Stimulated activated CD8-positive, alpha-beta memory T cell treated with anti-CD3 and anti-CD28 coated beads, Interleukin-15, amount 100 ng/mL, for 48 hours (primary cell): ENCODE data around the gene BRMS1L.

Experiments
- DNase-seq, 2 donors: peaks; one replicate each; pipeline ENCODE4 v3.0.0-alpha.2; 2020; ENCODE audit warnings: low read depth in 2 of 2

Gene BRMS1L

DNA sequence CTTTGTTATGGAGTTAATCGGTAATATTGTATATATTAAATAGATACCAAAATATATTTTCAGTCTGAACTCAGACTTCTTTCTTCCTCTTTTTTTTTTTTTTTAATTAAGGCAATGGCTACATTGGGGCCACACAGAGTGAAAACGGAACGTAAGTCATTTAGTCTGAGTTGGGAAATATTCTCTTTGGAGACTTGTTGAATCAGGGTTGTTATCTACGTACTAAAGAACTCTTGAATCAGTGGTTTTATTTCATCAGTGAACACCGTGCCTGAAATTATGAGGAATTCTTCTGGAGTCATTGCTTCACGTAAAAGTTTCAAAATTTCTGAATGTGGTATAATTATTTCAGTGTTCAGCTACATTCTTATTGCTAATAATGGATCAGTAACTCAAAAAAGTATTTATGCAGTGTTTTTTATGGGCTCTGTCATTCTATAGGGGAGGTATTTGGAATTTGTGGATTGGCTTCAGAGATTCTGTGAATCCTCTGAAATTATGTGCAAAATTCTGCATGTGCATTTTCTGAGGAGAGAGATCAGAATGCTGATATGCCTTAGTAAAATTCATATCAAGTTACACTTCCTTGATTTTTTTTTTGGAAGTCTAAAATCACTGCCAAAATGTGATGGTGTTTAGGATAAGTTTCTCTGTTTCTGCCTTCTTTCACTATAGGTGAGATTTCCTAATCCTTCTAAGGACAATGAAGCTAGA is 39.6 kb downstream of the BRMS1L start:
- DNase-seq, result no peak

DNA sequence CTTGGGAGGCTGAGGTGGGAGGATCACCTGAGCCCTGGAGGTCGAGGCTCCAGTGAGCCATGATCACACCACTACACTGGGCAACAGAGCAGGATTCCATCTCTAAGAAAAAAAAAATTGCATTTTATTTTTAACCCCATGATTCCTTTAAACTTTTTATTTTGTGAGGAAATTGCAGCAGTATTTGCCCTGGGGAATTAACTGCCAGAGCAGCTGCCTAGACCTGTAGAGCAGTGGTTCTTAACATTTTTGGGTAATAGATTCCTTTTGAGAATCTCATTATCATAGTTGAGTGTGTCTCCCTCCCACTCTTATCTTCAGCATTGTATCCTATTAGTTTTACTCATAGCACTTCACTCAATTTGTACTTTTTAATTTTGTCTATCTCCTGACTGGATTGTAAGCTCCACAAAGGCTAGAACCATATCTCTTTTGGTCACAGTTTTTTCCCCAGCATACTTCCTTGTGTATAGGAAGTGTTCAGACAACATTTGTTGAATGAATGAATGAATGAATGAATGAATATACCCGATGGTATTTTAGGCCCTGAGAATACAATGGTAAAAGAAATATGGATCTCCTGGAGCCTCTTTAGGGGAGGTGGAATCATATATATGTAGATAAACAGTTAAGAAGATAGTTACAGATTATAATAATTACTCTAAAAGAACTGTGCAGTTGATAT is 40.6 kb downstream of the BRMS1L start:
- no peak for DNase-seq

DNA sequence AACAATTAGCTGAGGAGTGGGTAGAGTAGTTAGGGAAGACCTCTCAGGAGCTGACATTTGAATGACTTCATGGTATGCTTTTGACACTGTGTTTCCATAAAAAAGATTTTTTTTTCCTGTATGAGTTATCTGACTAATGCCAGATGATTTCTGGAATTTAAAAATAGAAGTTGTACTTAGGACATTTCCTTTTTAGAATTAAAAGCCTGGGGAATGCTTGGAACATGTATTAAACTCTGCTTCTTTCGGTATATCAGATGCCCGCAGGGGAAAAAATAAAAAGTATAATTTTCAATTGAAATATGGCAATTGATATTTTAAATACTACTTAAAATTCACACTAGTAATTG is 41.1 kb downstream of the BRMS1L start:
- no peak for DNase-seq

DNA sequence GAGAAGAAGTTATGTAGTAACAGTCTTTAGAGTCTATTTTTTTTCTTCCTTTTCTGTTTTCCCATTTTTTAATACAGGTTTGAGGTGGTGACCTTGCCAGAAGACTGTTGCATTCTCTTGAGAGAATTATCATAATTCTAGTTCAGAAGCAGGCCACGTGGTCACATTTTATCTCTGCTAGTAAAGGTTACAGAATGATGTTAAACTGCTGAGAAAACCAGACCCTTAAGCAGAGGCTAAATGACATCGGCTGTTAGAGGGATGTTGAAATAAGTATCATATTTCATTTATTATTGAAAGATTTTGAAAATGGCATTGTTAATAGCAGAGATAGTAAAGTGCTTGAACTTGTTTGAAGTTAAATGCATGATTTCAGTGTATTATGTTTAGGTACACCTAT is 49.2 kb downstream of the BRMS1L start:
- no peak for DNase-seq

DNA sequence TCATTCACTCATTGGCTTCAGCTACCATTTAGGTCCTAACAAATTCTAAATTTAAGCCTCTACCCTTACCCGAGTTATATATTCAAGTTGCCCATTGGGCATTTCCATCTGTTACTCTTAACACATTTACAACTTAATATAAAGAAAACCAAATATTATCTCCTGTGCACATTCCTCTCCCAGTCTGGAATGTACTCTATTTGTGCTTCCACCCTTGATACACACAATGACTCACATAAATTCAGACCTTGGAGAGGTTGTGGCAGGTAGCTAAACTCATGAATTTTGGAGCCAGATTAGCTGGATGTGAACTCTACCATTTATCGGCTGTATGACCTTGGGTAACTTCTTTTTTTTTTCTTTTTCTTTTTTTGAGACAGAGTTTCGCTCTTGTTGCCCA is 51.1 kb downstream of the BRMS1L start:
- no peak for DNase-seq

DNA sequence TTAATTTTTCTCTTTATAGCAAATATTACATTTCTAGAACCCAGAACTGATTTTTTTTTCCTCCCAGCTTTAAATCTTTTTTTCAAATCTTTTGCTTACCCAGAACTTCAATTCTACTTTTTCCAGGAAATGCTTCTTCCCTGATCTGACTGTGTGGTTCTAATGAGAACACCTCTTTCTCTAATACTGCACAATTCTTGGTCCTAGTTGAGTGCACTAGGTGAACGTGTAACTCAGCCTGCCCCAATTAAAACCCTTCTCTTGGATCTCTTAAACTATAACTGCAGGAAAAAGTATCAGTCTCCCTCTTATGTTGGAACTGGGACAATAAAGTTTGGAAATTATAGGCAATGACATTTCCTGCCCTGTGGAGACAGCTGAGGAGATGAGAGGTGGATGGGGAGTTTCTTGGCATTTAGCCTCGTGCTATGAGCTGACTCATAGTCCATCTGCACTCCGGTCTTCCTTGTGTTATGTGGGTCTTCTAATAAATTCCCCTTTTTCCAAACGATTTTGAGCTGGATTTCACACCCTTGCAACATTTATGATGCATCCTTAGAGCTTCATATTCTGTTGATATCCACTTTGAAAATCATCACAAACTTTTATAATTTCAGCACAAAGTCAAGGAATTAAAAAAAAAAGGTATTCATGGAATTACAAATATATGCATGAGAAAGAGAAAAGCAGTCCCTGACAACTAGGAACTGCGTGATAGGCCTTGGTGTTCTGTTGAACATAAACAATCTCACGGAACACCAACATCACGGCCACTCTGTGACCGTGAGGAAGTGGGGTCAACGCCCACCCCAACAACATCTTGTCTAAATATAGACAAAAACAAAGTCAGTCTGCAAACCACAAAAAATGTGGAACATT is 52.4 kb downstream of the BRMS1L start:
- no peak for DNase-seq

DNA sequence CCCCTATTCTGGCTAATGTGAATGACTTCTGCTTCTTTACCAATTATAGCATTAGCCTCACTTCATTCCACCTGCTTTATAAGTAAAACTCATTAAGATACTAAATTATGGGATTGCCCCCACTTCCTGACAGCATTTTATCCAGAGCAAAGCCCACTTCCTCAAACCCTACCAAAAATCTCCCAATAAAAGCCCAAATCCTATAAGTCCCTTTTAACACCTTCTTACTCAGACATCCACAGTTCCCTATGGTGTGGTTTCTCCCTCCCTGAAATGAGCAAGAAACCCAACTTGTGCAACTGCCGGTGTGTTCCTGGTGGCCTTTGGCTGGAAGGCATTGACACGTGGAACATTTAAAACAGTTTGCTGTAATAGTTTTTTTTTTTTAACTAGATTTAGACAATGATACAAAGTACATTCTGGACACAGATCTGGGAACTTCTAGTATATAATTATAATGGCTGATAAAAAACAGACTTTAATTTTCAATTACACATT is 53.1 kb downstream of the BRMS1L start:
- no peak for DNase-seq

DNA sequence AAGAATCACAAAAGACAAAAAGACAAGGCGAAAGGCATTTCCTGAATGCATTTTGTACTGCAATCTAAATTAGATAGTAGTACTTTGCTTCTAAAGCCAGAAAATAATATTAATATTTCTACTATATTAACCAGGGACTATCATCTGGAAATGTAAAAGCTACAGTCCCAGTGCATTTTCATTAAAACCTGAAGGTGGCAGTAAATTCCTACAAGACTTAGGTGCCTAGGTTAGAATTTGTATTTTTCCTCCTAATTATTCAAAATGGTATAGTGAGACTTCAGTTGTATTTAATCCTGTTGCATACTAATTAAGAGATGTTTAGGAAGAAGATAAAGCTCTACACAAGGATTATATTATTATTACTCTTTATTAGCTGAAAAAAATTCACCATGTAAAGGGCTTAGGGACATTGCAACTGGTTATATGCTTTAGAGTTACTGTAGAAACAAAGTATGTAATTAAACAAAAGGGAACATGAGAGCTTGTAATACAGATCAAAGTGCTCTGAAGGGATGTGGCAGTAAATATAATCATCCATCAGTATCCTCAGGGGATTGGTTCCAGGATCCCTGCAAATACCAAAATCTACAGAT is 53.6 kb downstream of the BRMS1L start:
- no peak for DNase-seq

DNA sequence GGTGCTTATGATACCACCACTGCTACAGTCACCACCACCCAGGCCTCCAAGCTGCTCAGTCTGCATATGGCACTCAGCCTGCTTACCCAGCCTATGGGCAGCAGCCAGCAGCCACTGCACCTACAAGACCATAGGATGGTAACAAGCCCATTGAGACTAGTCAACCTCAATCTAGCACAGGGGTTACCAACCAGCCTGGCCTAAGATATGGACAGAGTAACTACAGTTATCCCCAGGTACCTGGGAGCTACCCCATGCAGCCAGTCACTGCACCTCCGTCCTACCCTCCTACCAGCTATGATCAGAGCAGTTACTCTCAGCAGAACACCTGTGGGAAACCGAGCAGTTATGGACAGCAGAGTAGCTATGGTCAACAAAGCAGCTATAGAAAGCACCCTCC is 55.1 kb downstream of the BRMS1L start:
- DNase-seq, result no peak

DNA sequence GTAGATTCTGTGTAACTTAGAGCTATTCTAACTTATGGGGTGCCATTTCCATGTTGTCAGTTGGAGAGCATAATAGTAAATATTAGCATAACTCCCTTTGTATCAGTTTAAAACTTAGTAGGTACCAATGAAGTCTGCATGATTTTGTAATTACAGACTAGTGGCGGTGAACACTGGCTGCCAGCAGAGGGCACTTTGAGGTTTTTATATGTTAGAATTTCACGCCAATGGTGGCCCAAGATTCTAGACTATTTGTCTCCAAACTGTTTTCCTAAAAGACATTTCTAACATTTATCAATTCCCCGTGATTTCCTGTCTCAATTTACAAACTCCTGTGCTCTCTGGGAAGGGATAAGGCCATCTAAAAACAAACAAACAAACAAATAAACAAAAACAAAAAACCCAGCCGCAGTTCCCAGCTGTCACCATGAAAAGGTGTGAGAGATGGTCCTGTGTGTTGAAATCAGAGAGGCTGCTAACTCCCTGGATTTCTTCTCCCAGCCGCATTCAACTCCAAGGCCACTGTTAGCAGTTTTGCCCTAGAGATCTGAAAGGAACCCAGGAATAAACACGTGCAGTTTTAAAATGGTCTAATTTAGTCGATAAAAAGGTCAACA is 57.6 kb downstream of the BRMS1L start:
- no peak for DNase-seq

DNA sequence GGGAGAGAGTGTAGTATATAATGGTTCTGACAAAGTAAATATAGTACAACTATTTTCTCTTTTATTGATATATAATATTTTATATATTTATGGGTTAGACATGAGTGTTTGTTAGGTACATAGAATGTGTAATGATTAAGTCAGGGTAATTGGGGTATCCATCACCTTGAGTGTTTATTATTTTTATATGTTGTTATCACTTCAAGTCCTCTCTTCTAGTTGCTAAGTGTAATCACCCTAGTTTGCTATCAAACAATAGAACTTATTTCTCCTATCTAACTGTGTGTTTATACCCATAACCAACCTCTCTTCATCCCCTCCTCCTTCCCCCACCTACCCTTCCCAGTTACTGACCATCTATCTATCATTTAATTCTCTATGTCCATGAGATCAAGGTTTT is 64.2 kb downstream of the BRMS1L start:
- no peak for DNase-seq

DNA sequence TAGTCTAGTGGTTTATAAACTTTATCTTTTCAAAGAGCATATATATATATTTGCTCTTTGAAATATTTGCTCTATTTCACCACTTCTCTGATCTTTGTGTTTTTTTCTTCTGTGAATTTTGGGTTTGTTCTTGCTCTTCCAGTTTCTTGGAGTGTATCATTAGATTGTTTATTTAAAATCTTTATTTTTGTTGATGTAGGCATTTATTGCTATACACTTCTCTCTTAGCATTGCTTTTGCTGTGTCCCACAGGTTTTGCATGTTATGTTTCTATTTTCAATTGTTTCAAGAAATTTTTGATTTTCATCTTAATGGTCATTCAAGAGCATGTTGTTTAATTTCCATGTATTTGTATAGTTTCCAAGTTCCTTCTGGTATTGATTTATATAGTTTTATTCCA is 69.1 kb downstream of the BRMS1L start:
- no peak for DNase-seq

DNA sequence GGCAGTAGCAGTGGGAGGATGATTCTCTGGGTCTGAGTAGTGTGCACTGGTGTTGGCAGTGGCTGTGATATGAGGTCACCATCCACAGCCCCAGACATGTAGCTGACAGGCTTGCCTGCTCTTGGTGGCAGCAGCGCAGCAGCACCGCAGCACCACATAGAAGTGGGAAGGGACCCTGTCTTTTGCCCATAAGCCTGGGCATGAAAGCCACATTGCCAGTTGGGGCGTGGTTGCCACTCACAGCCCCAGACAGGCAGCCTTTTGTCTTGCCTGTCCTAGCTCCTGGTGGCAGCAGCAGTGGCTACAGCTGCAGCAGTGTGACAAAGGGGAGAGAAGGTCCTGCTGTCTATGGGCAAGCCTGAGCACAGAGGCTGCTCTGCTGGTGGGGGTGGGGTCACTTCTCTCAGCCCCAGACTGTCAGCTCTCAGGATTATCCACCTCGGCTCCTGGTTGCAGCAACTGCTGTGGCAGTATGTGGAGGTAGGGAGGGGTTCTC is 71.5 kb downstream of the BRMS1L start:
- DNase-seq, result no peak

DNA sequence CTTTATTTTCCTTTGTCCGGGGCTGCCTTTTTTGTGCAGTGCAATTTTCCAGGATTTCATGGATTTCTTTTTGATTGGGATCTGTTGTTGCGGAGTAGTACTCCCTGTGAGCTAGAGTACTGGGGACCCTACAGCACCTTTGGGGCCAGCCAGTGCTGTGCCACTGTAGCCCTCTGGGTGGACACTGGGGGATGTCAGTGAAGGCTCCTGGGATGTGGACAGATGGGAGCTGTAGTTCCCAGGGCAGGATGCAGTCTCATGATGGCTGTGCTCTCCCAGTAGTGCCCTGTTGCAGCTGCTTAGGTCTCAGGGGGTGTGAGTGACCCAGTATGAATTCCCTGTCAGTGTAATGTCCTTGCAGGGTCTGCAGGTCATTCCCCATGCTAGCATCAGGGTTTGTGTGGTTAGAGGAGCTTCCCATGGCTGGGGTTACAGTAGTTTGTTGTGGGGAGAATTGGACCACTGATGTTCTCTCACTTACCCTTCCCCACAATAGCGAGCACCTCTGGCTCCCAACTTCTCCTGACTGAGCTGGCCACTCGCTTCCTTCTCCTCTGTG is 72.2 kb downstream of the BRMS1L start:
- no peak for DNase-seq

DNA sequence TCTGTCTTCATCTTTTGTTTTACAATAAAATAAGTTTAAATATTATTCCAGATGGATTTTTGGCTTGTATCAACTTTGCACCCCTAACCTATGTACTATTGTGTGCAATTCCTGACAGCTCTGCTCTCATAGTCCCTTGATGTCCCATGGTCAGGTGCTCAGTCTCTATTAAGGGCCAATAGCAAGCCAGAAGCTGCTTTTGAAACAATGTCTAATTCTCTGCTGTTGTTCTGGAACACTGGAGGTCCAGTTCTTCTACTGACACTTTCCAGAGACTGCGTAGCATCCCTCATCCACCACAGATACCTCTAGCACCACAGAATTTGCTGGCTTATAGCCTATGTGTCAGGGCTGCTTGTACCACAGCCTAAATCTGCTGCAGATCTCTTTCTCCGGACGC is 74.6 kb downstream of the BRMS1L start:
- no peak for DNase-seq

DNA sequence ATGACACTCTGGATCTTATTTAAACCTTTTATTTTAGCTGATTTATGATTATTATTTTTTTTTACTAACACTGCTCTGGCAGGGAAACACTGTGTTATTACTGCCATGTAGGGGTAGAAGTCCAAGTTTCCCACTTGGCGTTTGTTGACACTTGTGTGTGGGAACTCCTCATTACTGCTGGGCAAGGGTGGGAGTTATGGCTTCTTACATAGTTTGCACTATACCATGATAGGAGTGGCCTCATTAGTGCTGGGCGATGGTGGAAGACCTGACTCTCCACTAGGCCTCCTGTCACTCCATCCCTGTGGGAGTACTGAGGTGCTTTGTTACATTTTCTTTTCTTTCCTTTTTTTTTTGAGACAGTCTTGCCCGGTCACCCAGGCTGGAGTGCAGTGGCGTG is 83.5 kb downstream of the BRMS1L start:
- no peak for DNase-seq

DNA sequence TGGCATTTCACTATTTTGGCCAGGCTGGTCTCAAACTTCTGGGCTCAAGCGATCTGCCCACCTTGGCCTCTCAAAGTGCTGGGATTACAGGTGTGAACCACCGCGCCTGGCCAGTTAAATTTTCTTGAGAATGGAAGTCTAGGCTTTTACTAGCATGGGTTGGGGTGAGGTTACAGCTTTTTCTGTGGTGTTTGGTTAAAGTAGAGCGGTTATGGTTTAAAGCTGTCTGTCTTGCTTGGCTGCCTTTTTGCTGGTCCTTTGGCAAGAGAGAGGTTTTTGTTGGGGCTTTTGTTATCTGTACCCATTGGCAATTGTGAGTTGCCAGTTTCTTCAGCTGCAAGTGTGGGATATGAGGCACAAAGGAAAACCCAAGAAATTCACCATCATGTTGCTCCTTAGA is 84.1 kb downstream of the BRMS1L start:
- no peak for DNase-seq

DNA sequence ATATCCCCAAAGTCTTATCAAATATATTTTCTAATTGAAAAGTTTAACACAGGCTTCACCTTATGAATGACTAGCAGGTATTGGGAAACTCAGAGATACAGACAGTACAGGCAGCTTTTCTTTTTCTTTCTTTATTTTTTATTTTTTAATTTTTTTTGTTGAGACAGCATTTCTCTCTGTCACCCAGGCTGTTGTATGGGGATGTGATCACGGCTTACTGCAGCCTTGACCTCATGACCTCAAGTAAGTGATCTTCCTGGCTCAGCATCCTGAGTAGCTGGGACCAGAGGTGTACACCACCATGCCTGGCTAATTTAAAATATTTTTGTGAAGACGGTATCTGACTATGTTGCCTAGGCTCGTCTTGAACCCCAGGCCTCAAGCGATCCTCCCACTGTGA is 85.0 kb downstream of the BRMS1L start:
- DNase-seq, result no peak

DNA sequence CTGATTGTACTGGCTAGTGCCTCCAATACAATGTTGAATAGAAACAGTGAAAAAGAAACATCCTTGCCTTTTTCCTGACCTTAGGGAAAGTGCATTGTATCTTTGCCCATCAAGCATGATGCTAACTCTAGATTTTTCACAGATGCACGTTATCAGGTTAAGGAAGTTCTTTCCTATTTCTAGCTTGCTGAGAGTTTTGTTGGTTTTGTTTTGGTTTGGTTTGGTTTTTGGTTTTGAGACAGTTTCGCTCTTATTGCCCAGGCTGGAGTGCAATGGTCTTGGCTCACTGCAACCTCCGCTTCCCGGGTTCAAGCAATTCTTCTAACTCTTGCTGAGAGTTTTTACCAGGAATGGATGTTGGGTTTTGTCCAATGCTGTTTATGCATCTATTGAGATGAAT is 89.0 kb downstream of the BRMS1L start:
- DNase-seq, result no peak

DNA sequence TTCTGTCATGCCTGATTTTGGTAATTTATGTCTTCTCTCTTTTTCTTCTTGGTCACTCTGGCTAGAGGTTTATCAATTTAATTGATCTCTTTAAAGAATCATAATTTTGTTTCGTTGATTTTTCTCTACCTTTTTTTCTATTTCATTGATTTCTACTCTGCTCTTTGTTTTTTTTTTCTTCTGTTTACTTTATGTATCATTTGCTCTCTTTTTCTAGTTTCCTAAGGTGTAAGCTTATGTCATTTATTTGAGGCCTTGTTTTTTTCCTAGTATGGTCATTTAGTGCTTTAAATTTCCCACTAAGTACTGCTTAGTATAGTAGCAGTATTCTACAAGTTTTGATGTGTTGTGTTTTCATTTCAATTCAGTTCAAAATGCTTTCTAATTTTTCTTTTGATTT is 89.6 kb downstream of the BRMS1L start:
- DNase-seq, result no peak
